ENCODE results near the gene CARD10. TPM values are rescaled to one million over a fixed set of nuclear protein-coding genes. Genes with fewer than 3 reads are reported as not detected.

CARD10 gene
- total RNA-seq, 3 donors from 2014 or later (not counting 1 experiment from before 2014, with no cell fraction given) = 0.09 to 0.16 (median 0.10) TPM

GRCh38 chr22:37483050-37483449, 36.2 kb downstream of the CARD10 start:
- Mint-ChIP-seq H3K9me3 (no peaks in the 10 kb centered on the region), H3K27ac (peak overlapping the region; percentile 95 to 96), H3K36me3 (no peaks in the 10 kb centered on the region), H3K4me3 (peak overlapping the region; percentile 76), H3K4me1 (peaks cover 53 to 69% of the 10 kb centered on the region in 2 donors), H3K27me3 (ENCODE audit: low read depth in 2 of 2) (no peaks in the 10 kb centered on the region)
- no peak overlapping the region for H3K4me3 ChIP-seq (ENCODE audit: low read length)
- TF ChIP-seq CTCF (IDR thresholded peaks at IDR 0.05) = no peak
- DNase-seq = no peak
- 78% methylated on average over 13 of the region's 13 CpGs for WGBS (ENCODE audit: insufficient coverage)
- peaks cover 23% of the 10 kb centered on the region for H3K36me3 ChIP-seq (ENCODE audit: control insufficient read depth, insufficient read depth, low read length)
- H3K4me1 ChIP-seq (ENCODE audit: control insufficient read depth, insufficient read depth, low read length) = peaks cover 70% of the 10 kb centered on the region
- H3K27me3 ChIP-seq (ENCODE audit: control insufficient read depth, insufficient read depth, low read length) = no peaks in the 10 kb centered on the region
- H3K27ac ChIP-seq (ENCODE audit: low read length) = no peak overlapping the region
- ATAC-seq = no peak
- no peaks in the 10 kb centered on the region for H3K9me3 ChIP-seq (ENCODE audit: control insufficient read depth, insufficient read depth, low read length)
- intact Hi-C loops (cut with micrococcal nuclease) = loop anchor here (10.0 kb wide), 2 partner anchors 318 to 708 kb away; partner anchors contain the start of gene IFT27

GRCh38 chr22:37482244-37482643, 37.0 kb downstream of the CARD10 start:
- intact Hi-C loops (cut with micrococcal nuclease) = loop anchor here (10.0 kb wide), 2 partner anchors 317 to 707 kb away; partner anchors contain the start of gene IFT27
- Mint-ChIP-seq H3K4me3 (peak overlapping the region; percentile 48), H3K4me1 (peaks cover 49 to 65% of the 10 kb centered on the region in 2 donors), H3K27ac (peak overlapping the region; percentile 95 to 96), H3K36me3 (no peaks in the 10 kb centered on the region), H3K27me3 (ENCODE audit: low read depth in 2 of 2) (no peaks in the 10 kb centered on the region), H3K9me3 (no peaks in the 10 kb centered on the region)
- no peak for ATAC-seq
- H3K36me3 ChIP-seq (ENCODE audit: control insufficient read depth, insufficient read depth, low read length) = peaks cover 31% of the 10 kb centered on the region
- DNase-seq = peak in 1 of 2 donors; percentile 27
- no peak overlapping the region for H3K27ac ChIP-seq (ENCODE audit: low read length)
- H3K27me3 ChIP-seq (ENCODE audit: control insufficient read depth, insufficient read depth, low read length) = no peaks in the 10 kb centered on the region
- 85% methylated on average over 9 of the region's 9 CpGs for WGBS (ENCODE audit: insufficient coverage)
- H3K9me3 ChIP-seq (ENCODE audit: control insufficient read depth, insufficient read depth, low read length) = no peaks in the 10 kb centered on the region
- no peak for TF ChIP-seq CTCF (IDR thresholded peaks at IDR 0.05)
- H3K4me3 ChIP-seq (ENCODE audit: low read length) = no peak overlapping the region
- peaks cover 63% of the 10 kb centered on the region for H3K4me1 ChIP-seq (ENCODE audit: control insufficient read depth, insufficient read depth, low read length)

GRCh38 chr22:37481347-37481907, 37.8 kb downstream of the CARD10 start:
- H3K36me3 ChIP-seq (ENCODE audit: control insufficient read depth, insufficient read depth, low read length) = peaks cover 39% of the 10 kb centered on the region
- H3K4me3 ChIP-seq (ENCODE audit: low read length) = no peak overlapping the region
- Mint-ChIP-seq H3K27me3 (ENCODE audit: low read depth in 2 of 2) (no peaks in the 10 kb centered on the region), H3K36me3 (no peaks in the 10 kb centered on the region), H3K27ac (peak overlapping the region; percentile 95 to 96), H3K4me3 (no peak overlapping the region), H3K9me3 (no peaks in the 10 kb centered on the region), H3K4me1 (peaks cover 41 to 57% of the 10 kb centered on the region in 2 donors)
- no peak for DNase-seq
- no peak for ATAC-seq
- H3K9me3 ChIP-seq (ENCODE audit: control insufficient read depth, insufficient read depth, low read length) = no peaks in the 10 kb centered on the region
- no peak for TF ChIP-seq CTCF (IDR thresholded peaks at IDR 0.05)
- WGBS (ENCODE audit: insufficient coverage) = 94% methylated on average over 10 of the region's 12 CpGs
- no peaks in the 10 kb centered on the region for H3K27me3 ChIP-seq (ENCODE audit: control insufficient read depth, insufficient read depth, low read length)
- no peak overlapping the region for H3K27ac ChIP-seq (ENCODE audit: low read length)
- intact Hi-C loops (cut with micrococcal nuclease) = loop anchor here (10.0 kb wide), 2 partner anchors 317 to 707 kb away; partner anchors contain the start of gene IFT27
- H3K4me1 ChIP-seq (ENCODE audit: control insufficient read depth, insufficient read depth, low read length) = peaks cover 55% of the 10 kb centered on the region

All from natural killer cell (primary cell).